GM03348 (cell line): ENCODE measurements around the gene LACRT.

Source experiments
- DNase-seq: peaks from one replicate; pipeline ENCODE4 v3.0.0; 2012; ENCODE audit warnings: low spot score

The LACRT gene

DNA sequence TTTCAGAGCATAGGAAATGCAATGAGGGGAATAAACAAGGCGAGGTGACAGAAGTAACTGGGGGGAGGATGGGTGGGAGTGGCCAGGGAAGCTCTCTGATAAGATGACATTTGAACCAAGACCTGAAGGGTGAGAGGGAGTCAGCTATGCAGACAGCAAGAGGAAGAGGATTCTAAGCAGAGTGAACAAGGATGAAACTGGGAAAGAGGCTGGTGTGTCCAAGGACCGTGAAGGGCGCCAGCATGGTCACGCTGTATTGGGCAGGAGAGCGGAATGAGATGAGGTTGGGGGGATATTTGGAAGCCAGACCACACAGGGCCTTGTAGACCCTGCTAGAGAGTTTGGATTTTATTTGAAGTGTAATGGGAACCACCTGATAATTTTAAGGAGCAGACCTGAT lies 35.7 kb downstream of the LACRT start:
- no peak for DNase-seq

DNA sequence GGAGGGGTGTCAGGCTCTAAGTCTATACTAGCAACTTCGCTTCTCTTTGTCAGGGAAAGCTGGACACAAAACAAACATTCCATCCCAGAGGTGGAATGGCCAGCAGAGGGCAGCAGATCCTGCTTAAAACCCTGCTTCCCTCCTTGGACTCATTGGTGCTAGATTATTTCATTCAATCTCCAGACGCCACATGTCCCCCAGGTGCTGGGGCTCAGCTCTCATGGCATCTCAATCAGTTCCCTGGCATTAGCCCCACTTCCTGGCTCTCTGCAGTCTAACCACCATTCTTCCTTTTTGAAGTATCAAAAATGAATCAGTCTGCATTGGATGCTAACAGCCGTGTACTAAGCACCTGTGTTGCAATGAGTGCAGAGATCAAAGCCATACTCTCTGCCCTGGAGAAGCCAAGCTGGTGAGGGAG lies 38.2 kb downstream of the LACRT start:
- peak; percentile 85 for DNase-seq

DNA sequence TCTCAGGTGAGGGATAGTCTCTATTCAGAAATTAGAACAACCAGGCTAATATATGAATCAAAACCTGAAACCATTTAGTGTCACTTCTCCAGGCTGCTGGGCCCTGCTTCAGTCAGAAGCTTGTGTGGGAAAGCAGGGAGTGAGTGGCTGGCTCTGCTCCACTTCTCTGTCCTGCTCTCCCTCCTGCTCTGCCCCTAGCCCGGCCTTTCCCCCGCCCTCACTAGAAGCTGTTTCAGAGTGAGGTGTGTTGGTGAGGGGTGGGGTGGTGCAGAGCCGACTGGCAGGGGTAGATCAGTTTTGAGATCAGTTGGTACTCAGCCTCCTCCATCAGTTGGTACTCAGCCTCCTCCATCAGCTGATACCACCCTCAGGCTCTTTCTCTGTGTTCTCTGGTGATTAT lies 39.2 kb downstream of the LACRT start:
- no peak for DNase-seq

DNA sequence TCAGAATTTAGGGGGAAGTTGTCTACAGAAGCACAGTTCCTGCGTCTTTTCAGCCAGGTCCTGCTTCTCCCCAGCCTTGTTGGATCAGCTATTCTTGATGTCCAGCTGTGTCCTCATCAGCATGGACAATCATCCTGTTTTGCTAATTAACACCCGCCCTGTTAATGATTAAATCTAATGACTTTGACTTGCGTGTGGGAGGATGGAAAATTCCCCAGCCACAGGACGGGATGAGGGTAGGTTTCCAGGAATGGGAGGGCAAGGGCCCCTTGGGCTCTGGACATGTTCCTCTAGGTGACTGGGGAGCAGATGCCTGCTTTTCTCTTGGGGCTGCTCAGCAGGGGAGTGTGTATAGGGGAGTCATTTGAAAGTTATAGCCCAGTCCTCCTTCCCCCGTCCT lies 41.0 kb downstream of the LACRT start:
- no peak for DNase-seq

DNA sequence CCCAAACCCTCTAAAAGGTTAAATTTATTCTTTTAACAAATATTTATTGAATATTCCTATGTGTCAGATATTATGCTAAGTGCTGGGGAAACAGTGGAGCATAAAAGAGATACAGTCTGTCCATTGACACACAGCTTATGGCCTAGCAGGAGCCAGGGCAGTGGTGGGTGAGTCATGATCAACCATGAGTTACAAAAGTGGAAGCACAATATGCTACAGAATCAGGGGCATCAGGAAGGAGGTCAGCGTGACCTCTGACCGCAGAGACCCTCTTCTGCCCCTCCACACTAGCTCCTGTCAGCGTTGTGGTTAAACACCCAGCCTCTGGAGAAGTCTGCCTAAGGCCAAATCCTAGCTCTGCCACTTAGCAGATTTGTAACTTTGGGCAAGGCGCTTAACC lies 41.6 kb downstream of the LACRT start:
- DNase-seq: no peak

DNA sequence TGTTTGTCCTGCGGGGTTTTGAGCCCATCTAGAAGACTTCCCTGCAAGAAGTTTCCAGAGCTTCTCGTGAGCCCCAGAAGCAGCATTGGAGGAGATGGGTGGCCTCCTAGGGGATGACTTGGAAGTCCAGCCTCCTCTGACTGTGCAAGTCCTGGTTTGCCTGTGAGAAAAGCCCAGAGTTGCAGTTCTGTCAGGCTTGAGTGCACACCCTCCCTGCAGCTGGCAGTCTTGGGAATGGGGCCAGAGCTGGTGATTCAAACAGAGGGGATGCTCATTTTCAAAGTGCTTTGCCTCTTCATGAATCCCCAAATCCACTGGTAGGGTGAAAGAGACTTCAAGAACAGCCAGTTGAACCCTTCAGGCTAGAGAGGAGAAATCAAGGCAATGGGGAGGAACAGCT lies 42.4 kb downstream of the LACRT start:
- DNase-seq: no peak

DNA sequence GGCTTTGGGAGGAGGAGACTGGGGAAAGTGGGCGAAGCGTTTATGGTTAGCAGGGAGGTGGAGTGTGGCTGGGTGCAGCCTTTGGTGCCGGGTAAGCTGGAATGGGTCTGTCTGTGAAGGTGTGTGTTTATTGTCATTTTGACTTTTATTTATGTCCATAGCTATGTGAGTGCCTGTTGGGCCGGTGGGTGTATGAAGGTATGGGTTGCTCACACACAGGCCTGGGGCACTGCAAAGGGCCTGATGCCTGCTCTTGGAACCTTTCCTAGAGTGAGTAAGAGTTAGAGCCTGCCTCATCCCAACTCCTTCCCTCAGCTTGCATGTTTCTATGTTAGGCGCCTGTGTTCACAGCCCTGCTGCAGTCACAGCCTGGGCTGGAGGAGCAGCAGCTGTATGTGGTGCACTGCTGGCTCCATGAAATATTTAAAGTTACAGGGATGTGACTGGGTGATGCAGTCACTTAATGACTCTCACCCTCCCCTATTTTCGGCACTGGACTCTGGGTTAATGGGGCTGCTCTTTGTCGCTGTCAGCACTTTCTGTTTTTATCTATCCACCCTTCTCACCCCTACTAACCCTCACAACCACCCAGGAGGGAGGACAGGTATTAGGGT lies 43.6 kb downstream of the LACRT start:
- peak; percentile 32 for DNase-seq

DNA sequence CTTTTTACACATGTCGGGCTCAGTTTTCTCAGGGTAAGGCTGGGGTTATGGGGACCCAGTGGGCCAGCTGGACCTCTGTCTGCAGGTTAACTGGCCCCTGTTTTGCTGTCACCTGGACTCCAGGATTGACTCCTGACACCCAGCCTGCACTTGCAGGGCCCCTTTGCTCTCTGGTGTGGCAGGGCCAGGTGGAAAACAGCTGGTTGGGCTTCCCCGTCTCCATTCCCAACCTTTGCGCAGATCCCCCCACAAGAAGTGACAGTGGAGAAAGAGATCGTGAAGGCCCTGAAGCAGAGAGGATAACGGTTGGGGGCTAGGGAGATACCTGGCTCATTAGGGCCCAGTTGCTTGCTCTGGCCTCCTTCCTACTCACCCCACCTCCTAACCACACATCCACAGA lies 44.7 kb downstream of the LACRT start:
- DNase-seq: no peak

DNA sequence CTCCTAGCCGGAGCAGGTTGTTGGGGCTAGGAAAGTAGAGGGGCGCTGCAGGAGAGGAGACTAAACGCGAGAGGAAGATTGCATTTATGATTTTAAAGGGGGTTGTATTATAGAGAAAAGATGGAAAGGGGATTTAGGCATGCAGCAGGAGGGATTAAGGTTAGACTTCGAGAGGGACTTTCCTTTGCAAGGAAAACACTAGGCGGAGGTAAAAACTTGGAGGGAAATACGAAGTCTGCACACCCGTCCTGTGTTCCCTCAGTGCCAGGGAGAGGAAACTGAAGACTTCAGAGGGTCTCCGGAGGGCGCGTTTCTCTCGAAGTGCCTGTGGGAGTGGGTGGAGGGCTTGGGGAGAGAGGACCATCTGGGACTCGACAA lies 45.8 kb downstream of the LACRT start:
- no peak for DNase-seq

DNA sequence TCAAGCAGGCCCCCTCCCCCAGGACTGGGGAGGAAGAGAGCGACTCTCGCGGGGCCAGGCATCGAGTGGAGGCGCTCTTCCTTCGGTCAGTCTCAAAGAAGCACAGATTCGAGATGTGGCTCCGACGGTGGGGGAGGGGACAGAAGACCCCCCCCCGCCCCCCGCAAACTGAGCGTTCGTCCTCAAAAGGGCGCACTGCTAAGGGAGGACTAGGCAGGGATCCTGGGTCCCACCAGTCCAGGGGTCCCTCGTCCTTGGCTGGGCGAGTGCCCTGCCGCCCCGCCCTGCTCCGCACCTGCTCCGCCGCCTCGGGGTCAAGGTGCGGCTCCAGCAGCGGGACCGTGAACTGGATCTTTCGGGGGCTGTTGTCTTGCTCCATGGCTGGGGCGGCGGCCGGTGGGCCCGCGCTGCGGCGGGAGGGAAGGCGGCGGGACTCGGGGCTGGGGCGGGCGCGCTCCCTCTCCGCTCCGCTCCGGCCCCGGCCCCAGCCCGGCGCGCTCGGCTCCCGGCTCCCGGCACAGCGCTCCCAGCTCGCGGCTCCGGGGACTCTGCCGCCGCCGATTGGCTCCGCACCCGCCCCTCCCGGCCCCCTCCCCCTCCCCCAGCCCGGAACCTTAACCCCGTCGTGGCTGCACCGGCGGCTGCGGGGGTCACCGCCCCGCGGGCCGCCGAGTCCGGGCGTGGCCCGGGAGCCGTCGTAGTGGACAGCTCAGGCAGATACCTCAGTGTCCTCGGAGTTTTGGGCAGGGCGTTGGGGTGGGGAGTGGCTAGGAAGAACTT lies 46.4 kb downstream of the LACRT start, which contains the start of gene PPP1R1A:
Gene PPP1R1A (minus strand): TSS at position 550 of the 780 bp plus-strand sequence. CDS start 171 bp downstream, at position 379.
- DNase-seq: peak; percentile 48

DNA sequence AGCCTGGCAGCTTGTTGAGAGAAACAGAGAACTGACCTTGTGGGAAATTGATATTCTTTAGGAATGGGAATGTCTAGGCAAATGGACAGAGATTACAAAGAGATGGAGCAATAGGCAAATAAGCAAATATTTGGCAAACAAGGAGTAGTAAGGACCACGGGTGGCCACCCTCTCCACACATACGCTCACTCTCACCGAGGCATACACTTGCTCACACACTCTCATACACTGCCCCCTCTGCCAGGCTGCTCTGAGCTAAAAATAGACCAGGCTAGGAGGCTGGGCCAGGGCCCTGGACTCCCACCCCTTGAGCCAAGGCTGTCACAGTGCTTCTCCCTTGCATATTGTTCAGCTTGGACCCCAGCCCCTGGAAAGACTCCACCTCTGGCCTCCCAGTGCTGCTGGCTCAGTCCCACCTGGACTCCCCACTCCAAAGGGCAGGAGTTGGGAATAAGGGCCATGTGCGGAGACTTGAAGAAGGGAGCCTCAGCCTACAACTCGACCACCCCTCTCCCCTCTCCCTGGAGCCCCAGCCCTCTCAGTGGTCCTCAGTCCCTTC lies 47.3 kb downstream of the LACRT start:
- DNase-seq: no peak

DNA sequence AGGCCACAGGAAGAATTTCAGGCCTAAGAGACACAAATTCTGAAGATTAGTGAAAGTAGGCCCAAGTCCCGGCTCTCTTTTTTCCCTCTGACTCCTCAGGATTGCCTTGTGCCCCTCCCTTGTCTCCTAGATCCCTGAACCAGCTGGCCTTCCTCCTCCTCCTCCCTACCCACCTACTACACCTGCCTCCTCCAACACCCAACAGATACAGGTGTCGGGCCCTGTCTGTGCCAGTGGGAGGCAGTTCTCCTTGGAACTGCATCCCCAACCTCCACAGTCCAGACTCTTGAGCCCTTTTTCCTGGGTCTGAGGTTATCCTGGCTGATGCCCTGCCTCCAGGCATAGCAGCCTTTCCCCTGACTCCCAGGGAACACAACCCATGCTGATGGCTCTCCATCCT lies 48.1 kb downstream of the LACRT start:
- no peak for DNase-seq

DNA sequence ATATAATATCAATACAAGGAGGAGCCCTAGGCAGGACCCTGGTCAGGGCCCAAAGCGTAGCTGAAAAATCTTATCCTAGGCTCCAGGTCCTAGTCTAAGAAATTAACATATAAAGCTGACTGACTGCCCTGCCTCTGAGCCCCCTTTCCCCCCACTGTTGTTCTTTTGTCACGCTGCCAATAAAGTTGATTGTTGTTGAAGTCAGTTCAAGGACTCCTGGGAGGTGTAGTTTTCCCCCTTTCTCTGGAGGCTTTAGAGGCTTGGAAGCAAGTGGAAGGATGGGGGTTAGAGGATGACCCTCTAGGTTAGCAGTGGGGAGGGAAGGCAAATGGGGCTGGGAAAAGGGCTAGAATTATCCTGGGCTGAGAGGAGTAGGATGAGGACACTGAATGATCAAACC lies 49.5 kb downstream of the LACRT start:
- DNase-seq: no peak

DNA sequence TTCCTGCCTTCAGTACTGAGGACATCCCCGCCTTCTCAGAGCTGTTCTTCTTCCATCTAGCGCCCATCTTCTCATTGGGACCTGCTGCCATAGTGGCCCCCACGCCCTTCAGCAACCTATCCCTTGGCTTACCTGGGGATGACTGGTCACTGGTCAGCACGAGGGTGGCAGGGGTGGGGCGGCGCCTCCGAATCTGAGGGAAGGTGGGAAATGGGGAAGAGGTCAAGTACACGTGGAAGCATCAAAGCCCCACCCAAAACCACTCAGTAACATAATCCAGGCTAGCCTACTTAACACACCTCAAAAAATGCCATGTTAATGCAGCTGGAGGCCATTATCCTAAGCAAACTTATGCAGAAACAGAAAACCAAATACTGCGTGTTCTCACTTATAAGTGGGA lies 50.6 kb downstream of the LACRT start:
- DNase-seq: no peak

DNA sequence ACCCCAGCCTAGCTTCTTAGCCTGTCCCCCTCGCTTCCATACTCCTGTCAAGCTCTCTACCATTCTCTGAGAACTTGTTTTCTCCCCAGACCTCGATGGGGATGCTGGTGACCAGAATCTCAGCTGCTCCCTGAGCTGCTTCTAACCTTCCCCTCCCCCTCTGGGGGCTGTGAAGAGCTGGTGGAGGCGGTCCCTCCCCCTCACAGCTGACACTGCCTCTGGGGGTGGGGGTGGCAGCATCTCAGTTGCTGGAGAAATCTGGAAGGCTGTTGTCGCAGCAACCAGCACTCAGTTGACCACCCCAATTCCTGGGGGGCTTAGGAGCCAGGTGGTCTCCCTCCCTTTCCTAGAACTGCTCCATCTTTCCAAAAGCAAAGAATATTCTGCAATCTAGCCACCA lies 51.0 kb downstream of the LACRT start:
- DNase-seq: no peak

DNA sequence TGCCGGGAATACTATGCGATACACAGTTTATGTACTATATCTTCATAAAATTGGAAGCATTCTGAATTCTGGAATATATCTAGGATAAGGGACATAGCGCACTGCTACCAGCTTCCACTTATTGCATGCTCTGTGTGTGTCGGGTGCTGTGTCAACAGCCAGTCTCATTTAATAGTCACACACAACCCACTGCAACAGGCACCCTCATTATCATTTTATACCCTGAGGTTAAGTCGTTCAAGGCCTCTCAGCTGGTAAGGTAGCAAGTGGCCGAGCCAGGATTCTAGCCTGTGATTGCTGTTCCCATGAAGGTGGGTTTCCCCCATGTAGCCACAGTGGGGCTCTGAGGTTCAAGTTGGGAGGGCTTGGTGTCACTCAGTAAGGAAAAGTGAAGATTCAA lies 53.3 kb downstream of the LACRT start:
- DNase-seq: no peak
